ENCODE measurements around the gene DNAH1.

The DNAH1 gene

DNA sequence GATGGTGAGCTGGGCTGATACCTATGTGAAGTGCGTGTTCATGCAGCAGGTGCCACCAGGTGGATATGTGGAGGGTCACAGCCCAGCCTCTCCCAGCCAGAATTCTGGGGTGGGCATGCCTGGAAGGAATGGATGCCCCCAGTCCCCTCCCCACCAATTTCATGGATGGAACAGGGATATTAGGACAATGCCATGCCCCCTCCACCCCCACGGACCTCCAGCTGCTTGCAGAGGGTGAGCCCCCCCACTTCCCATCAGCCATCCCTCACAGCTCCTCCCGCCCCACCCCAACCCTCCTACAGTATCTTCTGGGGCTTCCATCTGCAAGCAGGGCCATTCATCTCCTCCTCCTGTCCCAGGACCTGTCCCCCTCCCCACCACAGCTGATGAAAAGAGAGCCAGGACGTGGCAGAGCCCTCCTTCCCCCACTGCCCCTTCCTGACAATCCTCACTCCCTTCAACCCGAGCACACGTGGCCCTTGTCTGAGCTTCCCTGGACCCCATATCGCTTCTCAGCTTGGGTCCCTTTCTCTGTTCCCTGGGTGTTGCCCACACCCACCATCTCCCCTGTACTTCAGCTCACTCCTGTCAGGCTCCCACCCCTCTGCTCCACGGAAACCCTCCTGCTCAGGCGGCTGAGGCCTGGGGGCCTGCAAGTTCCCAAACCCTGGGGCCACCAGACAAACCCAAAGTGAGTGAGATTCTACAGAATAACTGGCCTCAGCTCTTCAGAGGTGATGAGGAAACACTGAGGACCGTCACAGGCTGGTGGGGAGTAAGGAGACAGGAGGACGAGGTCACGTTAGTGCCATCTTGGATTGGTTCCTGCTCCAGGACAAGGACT is 131.6 kb downstream of the DNAH1 start:
- DNase-seq (ENCODE audit: low read depth): no peak

Data from HS-27A (cell line).